Fibroblast of the conjunctiva (primary cell): ENCODE data around the gene MRPL48.
"Not testable (repeated sequence)": the region's sequence is repeated elsewhere in the genome, so short reads cannot be mapped to it uniquely, and the experiment has no call there.

Experiments used
- DNase-seq: peaks from one replicate; pipeline ENCODE4 v3.0.0-alpha.2; 2010; ENCODE audit warnings: low read depth

MRPL48 gene

DNA sequence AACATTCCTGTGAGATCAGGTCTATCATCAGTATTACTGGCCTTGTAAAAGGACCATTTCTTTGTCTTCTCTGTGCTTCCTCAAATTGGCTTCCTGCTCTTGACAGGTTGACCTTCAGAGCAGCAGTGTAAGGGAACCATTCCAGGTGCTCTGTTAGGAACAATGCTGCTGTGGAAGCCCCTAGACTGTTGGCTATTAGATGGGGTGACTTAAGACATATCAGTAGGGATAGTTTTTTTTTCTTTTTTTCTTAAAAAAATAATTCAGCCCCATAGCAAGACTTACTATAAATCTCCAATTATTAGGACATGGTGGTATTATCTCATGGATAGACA, 51.4 kb downstream of the MRPL48 start:
- no peak for DNase-seq

DNA sequence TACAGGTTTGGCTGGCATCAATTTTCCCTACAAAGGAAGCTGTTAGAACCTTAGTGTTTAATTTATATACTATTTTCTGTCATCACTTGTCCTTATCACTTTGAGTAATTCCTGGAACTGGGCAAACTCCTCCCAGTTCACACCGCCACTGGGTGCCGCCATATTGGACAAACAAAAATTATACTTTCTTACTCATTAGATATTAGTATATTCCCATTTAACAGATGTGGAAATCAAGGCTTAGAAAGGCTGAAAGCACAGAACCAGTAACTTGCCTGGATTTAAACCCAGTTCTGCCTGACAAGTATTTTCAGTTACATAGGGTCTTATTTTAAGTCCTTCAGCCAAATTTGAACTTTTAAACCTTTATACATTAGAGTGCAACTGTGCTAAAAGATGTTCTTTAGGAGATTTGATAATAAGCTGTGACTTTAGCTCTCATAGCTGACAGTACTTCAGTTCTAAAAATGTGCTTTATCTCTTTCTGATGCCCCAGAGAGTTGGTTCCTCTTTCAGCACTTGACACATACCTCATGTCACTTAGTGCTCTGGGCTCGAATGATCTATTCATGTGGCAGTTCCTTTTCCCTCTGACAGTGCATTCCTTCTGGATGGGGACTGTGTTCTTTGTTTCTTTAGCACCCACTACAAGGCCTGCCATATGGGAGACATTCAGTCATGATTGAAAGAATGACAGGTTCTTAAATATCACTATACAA, 63.5 kb downstream of the MRPL48 start:
- no peak for DNase-seq

DNA sequence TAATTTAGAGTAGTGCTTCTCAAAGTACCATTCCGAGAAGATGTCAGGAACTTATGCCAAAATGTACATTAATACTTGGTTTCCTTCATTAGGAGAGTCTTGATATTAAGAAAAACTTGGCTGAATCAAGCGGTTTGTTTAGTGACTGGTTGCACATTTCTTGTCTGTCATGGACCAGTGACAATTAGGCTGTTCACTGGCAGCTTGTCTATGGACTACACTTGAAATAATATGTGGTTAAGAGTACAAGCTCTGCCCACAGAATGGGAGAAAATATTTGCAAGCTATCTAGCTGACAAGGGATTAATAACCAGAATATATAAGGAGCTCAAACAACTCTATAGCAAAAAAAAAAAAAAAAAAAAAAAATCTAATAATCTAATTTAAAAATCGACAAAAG, 64.4 kb downstream of the MRPL48 start:
- DNase-seq = no peak

DNA sequence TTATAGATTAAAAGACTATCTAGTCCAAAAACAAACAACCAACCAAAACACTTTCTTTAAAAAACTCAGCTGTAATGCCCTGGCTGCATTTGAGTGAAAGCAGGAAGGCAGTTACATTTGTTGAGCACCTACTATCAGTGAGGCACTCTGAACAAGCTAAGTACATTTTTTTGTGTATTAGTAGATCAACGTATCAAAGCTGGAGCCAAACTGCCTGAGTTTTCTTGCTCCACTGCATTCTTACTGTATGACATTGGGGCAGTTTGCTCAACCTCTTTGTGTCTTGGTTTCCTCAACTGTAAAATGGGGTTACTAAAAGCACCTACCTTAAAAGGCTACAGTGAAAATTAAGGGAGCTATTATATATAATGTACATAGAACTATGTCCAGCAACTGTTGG, 67.0 kb downstream of the MRPL48 start:
- DNase-seq = no peak

DNA sequence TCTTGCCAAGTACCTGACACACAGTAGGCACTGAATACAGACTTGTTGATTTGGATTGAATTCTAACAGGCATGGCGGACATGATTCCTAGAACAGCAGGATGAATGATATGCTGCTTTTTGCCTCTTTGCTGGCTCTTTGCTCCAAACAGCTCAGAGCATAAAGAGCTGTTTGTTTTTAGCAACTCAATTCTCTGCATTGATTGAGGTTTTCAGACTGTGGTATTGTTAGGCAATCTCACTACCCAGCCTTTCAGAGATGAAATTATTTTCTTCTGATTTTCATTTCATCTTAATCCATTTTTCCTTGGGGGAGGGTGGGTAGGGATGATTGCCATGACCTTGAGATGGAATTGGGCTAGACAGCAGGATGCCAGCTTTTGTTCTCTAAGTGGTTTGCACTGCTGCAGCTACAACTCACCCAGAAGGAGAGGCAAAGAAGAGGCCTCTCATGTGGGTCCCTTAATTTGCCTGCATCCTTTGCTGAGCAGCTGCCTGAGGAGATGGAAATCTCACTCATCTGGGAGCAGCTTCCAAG, 68.4 kb downstream of the MRPL48 start:
- no peak for DNase-seq

DNA sequence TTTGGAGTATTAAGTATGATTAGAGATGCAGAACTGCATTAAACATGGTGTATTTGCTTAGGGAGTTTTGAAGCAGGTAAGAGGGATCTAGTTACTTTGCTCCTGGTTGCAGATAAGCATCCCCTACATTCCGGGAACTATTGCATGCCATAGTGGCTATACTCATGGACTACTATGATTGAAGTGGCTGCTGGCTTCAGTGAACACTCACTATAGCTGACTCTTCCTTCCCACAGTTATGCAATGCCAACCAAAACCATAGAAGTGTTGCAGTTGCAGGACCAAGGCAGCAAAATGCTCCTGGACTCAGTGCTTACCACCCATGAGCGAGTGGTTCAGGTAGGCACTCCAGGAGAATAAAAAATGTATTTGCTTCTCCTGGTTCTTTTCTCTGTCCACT, 72.0 kb downstream of the MRPL48 start:
- no peak for DNase-seq

DNA sequence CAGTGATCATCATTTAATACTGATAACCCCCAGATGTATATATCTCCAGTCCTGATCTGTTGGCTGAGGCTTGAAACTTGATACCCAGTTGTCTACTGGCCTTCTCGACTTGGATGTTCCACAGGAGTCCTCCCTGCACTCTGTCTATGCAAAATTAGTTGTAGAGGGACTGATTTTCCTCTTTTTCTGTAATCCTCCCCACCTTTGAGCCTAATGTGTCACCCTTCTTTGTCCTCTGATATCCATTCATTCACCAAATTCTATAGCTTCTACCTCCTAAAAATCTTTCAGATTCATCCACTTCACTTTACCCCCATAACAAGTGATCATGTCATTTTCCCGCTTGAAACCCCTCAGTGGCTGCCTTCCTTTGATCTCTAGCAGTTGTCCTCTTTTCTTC, 72.5 kb downstream of the MRPL48 start:
- no peak for DNase-seq

DNA sequence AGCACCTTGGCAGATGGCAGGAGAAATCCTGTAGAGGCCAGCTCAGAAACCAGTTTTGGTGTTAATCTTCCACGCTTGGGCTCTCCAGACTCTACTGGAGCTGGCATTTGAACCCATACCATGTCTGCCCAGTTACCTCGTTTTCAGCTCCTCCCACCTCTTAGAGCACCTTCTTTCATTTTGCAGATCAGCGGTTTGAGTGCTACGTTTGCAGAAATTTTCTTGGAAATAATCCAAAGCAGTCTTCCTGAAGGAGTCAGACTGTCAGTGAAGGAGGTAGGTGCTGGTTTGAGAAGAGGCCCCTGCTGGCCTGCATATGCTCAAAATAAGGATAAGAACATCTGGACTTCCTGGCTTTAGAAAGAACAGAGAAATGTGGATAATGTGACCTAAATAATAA, 75.3 kb downstream of the MRPL48 start:
- DNase-seq = no peak

DNA sequence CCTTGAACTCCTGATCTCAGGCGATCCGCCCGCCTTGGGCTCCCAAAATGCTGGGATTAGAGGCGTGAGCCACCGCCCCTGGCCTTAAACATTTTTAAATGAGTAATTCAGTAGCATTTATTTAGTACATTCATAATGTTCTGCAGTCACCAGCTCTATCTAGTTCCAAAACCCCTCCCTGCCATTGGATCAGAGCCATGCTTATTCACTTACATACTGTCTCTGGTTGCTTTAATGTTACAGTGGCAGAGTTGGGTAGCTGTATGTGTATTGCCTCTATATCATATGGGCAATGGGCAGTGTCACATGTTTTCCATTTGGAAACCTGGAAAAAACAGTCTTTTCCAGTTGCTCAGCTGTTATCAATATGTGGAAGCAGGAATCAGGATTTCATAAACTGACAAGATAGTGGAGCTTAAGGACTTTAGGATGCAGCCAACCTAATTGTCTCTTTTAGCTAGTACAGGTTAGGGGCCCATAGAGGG, 78.5 kb downstream of the MRPL48 start:
- DNase-seq = peak; percentile 70

DNA sequence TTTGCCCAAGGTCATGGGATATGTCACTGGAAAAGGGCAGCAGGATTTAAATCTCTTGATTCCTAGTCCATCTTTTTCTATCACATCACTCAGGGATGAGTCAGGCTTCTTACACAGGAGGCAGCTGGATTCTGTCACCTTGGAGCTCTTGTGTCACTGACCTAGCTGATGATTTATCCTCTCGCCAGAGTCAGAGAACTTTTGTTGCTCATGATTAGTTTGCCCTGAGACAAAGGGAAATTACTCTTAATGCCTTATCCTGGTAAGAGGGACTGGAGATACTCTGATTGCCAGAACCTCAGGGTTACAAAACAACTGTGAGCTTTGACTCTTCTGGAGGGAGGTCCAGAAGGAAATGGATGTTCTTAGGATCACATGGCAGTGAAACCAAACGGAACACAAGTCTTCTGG, 78.9 kb downstream of the MRPL48 start:
- DNase-seq = peak; percentile 65

DNA sequence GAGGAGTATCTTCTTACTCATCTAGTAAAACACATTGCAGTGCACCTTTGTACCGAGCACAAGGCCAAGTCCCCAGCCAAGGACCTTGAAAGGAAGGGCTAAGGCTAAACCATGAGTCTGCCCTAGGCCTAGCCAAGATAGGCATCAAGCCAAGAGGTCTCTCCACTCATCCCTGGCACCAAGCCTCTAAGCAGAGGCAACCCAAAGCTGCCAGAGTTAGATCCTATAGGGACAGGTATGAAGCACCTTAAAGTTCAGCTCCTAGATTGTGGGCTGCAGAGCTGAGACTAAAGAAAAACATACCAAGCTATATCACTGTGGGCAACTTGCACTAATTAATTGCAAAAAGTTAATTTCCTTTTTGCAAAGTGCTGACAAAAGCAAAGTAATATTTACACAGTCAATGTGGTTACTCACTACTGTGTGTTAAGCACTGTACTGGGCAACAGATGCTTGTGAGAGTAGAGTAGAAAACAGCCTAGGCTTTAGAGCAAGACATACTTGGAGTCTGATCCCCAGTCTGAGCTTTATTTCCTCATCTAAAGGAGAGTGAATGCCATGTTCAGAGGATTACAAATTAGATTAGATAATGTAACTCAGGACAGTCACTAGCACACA, 81.8 kb downstream of the MRPL48 start:
- no peak for DNase-seq

DNA sequence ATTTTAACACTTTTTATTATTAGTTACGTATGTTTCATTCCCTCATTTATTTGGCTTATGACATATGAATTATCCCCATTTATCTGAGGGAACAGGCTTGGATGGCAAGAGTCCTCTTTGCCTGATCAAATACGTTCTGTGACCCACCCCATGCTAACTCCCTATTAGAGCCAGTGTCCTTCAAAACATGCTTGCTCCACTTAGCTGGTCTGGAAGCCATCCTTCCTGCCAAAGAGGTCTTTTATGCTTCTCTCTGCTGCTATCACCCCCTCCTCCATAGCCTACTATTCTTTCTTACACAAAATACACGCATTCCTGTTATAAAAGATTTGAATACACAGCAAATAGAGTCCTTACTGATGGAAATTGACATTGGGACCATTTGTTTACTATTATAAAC, 82.6 kb downstream of the MRPL48 start:
- no peak for DNase-seq

DNA sequence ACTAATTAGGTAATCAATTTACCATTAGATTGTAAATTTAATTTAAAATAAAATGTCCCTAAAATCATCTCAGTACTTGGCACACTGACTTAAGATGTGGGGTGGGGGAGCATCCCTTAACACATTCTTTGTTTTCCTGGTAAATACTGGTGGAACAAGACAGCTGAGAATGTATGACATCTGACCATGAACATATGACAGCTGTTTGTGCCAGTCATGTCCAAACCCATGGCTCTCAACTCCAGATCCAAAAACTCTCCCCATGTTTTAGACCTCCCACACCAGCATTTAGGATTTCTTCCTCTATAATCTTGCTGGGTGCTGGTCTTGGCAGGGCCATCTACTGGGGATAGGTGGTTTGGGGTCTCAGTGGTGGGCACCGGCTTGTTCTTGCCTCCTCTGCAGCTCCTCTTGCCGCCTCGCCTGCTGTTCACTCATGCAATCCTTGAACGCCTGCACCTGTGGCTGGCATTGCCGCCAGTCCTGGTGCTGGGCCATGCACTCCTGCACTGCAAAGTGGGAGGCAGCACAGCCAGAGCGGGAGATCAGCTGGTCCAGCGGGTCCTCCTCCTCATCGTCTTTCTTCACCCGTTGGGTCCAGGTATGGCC, 85.2 kb downstream of the MRPL48 start:
- no peak for DNase-seq

DNA sequence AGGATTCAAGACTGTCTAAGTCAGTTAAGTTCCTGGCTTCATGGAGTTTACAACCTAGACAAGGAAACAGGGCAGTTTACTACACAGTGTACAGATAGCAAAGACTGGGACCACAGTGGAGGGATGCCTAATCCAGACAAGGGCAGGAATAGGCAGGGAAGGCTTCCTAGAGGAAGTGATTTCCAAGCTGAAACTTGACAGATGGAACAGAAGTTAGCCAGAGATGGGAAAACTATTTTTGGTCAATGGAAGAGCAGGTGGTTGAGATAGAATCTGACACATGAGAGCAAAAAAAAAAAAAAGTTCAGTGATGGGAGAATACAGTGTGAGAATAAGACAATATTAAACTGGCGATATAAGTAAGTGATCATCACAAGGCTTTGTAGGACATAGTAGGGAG, 87.7 kb downstream of the MRPL48 start:
- DNase-seq = no peak

DNA sequence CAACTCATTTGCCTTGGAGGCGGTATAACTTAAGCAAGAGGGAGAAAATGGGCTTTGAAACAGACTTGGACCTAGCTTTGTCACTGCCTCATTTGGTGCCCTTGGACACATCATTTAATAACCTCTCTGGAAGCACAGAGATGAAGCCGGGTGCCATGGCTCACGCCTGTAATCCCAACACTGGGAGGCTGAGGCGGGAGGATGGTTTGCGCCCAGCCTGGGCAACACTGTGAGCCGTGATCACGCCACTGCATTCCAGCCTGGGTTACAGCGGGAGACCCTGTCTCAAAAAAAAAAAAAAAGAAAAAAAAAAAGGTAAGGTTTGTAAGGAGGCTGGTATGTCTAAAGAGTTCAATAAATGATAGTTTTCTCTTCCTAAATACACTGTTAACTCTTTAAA, 88.2 kb downstream of the MRPL48 start:
- no peak for DNase-seq

DNA sequence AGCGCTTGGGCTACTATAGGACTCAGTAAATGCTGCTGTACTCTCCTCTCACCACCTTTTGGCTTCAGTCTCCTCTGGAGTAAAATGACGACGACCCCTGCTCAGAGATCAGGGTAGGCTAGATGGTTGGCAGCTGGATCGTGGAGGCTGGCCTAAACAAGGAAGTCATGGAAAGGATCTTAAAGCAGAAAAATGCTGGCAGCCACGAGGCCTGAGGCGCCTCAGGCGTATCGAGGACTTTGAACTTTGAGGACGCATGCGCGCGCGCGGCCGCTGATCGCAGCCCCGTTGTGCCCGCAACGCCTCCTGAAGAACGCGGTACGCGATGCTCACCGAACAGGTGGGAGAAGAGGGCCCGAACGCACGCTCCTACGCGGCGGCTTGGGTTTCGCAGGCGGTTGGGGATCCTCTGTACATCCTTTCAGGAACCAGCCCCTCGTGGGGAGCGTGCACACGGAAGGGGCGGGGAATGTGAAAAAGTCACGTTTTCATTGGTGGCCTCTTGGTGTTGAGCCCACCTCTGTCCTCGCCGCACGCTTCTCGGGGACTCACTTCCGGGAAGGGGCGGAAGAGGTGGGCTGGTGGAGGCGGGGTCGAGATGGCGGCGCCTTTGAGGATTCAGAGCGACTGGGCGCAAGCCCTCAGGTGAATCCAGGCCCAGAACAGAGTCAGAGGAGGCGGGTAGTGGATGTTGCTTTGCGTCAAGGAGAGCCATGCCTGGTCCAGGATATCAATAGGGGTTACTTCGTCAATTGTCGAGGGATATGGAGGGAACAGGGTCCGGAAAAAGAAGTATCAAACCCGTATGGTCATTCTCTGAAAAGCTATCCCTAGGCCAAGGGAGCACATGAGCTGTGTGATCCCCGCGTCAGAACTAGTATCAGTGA, 89.0 kb downstream of the MRPL48 start, which contains the start of the genes COA4 and PAAF1:
COA4 (minus strand) TSS at position 423 of the 887 bp plus-strand sequence. CDS start 3,468 bp downstream, outside the sequence.
PAAF1 (plus strand) TSS at position 576 of the 887 bp plus-strand sequence; CDS start at position 599, 23 bp downstream.
- DNase-seq = peak; percentile 89

DNA sequence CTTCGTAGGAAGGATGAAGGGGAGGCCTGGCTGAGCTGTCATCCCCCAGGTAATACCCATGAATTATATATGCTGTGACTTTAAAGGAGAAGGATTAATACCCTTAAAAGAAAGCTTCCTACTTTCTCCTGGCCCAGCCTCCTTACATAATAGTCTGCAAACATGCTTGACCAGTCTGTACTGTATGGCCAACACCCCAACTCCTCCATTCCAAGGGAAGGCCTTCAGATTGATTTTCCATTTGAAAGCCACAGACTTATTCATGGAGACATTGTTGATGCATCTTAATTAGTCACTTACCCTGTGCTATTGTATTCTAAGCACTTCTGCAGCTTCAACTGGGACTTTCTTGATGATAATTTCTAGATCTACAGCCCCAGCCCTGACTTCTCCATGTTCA, 91.1 kb downstream of the MRPL48 start:
- DNase-seq = no peak

DNA sequence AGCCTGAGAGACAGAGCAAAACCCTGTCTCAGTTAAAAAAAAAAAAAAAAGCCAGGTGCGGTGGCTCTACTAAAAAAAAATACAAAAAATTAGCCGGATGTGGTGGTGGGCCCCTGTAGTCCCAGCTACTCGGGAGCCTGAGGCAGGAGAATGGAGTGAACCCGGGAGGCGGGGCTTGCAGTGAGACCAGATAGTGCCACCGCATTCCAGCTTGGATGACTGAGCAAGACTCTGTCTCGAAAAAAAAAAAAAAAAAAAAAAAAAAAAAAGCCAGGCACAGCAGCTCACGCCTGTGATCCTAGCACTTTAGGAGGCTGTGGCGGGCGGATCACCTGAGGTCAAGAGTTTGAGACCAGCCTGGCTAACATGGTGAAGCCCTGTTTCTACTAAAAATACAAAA, 92.8 kb downstream of the MRPL48 start:
- not testable (repeated sequence) for DNase-seq

DNA sequence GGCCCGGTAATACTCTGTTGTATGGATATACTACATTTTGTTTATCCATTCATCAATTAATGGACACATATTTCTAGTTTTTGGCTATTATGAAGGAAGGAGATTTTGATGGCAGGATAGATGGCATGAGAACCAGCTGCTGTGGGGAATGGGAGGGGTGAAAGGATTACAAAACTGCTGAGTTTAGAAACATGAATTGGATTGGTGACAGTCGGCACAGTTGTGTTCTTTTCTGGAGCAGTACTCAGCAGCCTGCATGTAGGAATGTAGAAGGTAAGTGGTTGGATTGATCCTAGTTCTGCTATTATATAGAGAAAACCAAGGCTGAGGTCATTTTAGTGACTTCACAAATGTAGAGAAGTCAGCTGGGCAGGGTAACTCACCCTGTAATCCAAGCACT, 96.2 kb downstream of the MRPL48 start:
- DNase-seq = no peak

DNA sequence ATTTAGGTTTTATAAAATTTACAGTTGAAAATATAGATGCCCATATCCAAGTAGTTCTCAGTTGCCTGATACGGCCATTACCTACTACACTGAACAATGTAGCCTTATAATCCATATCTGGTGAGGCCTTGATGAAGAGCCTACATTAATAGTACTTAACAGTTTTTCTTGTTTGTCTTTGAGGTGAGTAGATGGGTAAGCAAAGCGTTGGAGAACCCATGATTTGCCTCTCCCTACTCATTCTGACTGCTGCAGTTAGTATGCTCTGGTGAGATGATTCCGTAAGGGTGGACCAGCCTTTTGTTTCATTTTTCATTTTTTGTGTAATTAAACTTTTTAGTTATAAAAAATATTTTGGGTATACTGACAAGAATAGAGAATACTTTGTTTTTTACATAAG, 100.6 kb downstream of the MRPL48 start:
- no peak for DNase-seq

DNA sequence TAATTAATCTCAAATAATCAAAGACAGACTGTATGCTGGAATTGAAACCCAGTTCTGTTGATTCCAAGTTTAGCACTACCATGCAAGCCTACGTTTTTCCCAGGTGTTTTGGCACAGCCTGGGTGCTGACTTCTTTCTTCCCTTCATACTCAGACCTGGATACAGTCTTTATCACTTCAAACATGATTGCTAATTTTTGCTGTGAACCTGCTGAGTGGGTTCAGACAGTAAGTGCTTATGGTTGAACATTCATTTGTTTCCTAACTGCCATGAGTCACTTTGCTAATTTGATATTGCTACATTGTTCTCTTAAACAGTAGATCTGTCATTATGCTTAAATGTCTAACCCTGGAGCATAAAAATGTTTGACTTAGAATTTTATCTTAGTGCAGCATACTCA, 101.3 kb downstream of the MRPL48 start:
- no peak for DNase-seq

DNA sequence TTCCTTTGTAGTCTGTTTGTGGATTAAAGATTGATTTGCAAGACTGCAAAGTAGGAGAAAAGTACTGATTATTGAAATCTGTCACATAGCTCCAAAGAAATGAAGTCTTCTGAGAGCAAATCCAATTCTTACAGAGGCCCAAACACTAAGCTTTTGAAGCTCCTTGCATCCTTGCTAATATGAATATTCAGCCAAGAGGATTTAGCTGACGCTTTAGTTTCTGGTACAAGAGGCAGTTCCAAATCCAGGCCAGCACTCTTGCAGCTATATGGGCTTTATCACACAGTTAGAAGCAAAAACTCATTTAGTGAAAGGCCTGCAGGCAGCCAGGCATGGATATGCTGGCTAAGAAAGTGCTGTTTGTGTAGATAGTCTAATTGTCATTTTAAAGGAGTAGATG, 101.9 kb downstream of the MRPL48 start:
- DNase-seq = no peak
